ENCODE data around the gene PXDN.
A peak's percentile ranks its signal among the peaks of the same experiment; 100 is the strongest.
"Not testable (repeated sequence)": the region's sequence is repeated elsewhere in the genome, so short reads cannot be mapped to it uniquely, and the experiment has no call there.

Gene PXDN

DNA sequence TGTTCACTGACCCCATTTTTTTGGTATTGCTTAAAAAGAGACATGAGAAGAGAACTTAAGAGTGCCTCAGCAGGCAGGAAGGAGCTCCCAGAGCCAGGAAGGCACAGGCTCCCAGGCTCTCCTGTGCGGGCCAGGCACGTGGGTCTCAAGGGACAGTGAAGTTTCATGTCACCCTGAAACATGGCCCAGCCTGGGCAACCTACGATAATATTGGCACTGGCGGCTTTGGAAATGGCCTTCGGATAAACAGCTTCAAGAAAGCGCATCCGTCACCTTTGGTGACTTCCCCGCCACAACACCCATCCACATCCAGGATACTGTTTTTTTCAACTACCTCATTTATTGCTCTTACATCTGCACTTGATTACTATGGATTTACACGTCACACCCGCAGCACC is 30.5 kb downstream of the PXDN start:
- Histone ChIP-seq H3K27ac (peak overlapping the region in 8 of 21 experiments; percentile 8 to 84 (median 28)), H3K4me3 (no peak overlapping the region)

DNA sequence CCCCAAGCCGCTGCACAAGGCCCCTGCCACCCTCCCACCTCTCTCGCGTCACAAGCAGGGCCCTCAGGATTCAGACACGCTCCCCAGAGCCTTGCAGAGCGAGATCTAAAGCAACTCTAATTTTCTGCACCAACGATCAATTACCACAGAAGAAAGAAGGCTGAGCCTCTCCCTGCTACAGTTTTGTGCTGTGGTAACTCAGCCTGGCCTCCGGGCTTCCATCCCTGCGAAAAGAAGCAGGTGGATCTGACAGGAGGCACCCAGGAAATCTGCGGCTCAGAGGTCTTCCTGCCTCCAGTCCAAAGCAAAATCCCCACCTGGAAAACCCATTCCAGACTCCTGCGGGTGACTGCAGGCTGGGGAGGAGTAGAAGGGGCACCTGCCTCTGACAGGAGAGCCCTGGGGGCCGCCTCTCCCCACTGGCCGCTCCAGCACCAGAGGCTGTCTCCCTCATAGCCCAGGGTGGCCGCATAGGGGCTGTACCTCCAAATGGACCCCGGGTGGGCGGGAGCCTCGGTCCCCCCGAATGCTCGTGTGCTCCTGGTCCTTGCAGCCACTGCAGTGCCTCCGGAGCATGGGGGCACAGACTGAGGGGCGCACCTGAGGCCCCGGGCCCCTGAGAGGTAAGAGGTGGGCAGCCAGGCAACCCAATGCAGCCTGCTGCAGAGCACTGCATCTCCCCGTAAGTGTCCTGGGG is 31.0 kb downstream of the PXDN start:
- Histone ChIP-seq H3K27ac (peak overlapping the region in 6 of 21 experiments; percentile 8 to 60 (median 24)), H3K4me3 (no peak overlapping the region)

DNA sequence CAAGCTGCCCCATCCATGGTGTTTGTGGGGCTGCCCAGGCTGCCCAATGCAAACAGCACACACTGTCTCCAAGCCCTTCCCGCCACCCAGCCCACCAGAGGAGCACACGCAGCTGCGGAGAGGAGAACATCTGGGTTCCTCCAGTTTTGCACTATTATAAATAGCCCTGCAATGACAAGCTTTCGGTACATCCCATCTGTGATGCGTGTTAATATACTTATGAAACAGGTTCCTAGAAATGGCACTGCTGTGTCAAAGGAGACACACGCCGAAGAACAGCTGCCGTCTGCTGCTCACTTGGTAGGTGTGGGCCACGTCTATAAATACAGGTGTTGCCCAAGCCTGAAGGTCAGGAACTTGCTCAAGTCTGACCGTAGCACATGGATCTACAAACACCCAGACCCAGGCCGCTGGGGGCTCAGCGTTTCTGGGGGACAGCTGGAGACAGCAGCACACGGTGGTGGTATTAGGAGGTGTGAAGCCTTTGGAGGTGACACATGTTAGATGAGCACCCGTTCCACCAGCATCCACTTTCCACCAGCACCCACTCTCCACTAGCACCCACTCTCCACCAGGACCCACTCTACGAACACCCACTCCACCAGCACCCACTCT is 34.3 kb downstream of the PXDN start:
- H3K4me3 ChIP-seq, result no peak overlapping the region
- no peak overlapping the region for H3K27ac ChIP-seq

DNA sequence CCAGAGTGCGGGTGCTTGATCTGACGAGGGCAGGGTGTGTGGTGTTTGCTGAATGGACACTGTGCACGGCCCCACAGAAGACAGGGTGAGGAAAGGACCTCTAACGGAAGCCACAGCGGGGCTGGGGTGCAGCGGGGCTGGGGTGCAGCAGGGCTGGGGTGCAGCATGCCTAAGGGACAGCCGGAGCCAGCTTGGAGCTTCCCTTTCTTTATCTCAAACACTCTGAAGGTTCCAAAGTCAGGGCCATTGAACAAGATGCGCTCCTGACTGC is 35.0 kb downstream of the PXDN start:
- Histone ChIP-seq H3K27ac (peak overlapping the region in 3 of 21 experiments; percentile 10 to 83 (median 38)), H3K4me3 (no peak overlapping the region)

DNA sequence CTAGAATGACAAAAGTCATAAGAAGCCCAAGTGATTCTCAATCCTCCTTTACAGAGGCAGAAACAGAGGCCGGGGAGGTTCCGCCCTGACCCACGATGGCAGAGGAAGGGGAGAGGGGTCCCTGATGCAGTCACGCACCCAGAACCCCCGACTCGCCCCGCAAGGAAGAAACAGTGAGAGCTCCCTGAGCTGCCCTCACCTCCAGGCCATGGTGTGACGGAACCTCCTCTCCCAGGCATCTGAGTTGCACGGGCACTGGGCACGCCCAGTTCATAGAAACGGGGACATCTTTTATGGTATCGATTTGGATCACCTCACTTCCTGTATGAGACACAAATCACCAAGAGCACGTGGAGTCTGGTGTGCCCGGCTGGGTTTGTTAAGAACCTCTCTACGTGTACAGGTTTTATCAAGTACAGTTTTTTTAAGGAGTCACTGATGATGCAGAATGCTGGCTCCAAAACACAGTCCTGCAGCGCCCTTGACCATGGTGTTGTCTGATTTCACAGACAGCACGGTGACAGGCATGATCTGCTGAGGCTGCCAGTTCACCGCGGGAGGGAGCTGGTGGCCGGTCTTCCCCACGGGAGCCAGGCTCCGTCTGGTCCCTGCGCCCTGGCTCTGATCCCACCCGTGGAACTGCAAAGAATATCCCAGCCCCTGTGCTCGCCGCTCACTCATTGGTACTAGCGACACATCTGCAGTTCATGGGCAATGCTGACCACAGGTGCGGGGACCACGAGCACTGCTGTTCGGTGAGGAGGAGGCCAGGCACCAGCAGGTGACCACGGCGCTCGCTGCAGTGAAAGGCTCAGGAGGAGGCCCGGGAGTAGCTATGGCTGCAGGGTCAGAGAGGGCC is 35.6 kb downstream of the PXDN start:
- H3K4me3 ChIP-seq, result no peak overlapping the region
- peak overlapping the region in 18 of 21 experiments; percentile 19 to 87 (median 60) for H3K27ac ChIP-seq

DNA sequence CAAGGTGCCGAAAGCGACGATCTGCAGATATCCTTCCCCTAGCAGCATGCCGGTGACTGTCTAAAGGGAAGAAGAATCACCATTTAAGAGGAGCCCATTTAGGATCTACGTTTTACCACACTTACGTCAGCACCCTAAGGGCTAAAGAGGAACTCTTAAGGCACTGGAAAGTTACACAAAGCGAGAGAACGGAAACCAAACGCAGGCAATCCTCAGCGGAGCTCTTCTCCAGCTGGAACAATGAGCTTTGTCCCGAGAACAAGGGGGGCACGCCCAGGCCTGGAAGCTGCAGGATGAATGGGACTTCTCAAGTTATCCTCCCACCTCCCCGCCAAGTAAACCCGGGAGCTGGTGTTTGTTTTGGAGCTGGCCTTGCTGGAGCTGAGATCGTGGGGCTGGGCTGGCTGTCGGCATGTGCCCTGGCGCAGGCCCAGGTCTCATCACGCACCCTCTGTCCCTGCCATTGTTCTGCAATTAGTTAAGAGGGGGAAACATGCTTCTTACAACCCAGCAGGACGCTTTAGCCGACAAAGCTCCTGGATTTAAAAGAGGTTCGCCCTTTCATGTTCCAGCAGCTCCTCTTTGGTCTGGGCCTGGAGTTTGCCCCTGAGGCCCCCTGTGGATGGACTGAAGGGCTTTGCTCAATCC is 36.4 kb downstream of the PXDN start:
- Histone ChIP-seq H3K4me3 (no peak overlapping the region), H3K27ac (peak overlapping the region in 18 of 21 experiments; percentile 0 to 87 (median 60))

DNA sequence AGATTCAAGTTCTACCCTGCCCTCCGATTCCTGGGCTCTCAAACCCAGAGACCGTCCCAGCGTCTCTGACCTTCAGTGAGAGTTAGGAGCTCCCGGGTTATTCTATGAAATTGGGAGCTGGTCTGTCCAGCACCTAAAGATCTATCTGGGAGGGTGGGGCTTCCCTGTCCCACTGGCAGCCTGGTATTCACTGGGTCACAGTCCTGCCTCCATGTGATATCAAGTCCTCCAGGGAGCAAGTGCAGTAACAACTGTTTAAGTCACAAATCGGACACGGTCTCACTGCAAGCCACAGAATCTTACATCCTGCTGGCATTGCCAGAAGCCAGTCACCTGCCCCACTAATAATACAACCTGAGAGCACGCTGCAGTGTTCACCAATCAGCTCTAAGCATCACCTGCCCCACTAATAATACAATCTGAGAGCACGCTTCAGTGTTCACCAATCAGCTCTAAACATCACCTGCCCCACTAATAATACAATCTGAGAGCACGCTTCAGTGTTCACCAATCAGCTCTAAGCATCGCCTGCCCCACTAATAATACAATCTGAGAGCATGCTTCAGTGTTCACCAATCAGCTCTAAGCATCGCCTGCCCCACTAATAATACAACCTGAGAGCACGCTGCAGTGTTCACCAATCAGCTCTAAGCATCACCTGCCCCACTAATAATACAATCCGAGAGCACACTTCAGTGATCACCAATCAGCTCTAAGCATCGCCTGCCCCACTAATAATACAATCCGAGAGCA is 38.0 kb downstream of the PXDN start:
- H3K27ac ChIP-seq, H3K4me3 ChIP-seq: not testable (repeated sequence)

DNA sequence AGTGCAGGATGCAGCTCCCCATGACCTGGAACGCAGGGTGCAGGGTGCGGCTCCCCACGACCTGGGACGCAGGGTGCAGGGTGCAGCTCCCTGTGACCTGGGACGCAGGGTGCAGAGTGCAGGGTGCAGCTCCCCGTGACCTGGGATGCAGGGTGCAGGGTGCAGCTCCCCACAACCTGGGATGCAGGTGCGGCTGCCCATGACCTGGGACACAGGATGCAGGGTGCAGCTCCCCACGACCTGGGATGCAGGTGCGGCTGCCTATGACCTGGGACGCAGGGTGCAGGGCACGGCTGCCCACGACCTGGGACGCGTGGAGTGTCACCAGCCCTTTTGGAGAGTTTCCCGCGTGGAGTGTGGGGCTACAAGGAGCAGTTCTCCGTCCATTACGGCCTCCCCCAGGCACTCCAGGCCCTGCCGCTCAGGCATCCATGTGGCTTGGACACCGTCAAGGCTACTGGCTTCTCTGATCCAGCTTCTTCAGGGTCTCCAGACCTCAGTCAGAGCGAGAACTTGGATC is 38.7 kb downstream of the PXDN start:
- Histone ChIP-seq H3K4me3 (no peak overlapping the region), H3K27ac (no peak overlapping the region)

DNA sequence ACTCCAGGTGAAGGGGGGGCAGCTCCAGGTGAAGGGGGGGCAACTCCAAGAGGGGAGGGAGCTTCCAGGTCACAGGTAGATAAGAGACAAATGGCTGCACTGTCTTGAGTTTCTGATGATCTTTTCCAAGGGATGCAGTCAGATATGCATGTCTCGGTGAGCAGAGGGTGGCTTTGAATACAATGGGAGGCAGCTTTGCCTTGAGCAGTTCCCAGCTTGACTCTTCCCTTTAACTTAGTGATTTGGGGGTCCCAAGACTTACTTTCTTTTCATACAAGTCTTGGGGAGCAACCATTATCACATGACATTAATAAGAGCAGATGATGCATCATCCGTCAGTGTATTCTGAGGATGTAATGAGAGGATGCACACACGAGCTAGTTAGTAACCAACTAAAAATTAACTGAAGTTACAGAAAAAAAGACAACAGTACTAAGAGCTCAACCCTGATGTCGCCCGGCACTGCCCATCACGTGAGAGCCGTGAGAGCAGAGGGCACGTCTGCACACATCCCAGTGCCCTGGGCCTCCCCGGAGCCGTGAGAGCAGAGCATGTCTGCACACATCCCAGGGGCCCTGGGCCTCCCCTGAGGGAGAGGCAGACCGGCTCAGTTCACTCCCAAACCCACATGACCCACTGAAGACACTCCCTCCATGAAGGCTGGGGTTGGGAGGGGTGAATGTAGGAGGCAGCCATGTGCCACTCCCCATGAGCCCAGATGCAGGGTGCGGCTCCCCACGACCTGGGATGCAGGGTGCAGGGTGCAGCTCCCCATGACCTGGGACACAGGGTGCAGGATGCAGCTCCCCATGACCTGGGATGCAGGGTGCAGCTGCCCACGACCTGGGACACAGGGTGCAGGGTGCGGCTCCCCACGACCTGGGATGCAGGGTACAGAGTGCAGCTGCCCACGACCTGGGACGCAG is 39.4 kb downstream of the PXDN start:
- Histone ChIP-seq H3K4me3 (no peak overlapping the region), H3K27ac (no peak overlapping the region)

DNA sequence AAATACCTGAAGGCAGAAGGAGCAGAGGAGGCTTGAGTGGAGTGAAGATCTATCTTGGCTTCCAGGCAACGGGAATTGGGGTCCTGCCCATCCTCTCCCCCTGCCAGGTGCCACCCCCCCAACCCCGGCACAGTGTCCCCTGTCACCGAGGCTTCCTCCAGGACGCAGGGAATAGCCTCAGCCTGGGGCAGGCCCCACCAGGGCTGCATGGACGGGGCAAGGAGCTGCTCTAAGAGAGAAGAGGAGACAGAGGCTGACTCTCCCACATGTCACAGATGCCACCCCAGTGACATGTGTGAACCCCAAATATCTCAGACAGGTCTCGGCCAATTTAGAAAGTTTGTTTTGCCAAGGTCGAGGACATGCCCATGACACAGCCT is 42.1 kb downstream of the PXDN start:
- Histone ChIP-seq H3K4me3 (no peak overlapping the region), H3K27ac (no peak overlapping the region)

DNA sequence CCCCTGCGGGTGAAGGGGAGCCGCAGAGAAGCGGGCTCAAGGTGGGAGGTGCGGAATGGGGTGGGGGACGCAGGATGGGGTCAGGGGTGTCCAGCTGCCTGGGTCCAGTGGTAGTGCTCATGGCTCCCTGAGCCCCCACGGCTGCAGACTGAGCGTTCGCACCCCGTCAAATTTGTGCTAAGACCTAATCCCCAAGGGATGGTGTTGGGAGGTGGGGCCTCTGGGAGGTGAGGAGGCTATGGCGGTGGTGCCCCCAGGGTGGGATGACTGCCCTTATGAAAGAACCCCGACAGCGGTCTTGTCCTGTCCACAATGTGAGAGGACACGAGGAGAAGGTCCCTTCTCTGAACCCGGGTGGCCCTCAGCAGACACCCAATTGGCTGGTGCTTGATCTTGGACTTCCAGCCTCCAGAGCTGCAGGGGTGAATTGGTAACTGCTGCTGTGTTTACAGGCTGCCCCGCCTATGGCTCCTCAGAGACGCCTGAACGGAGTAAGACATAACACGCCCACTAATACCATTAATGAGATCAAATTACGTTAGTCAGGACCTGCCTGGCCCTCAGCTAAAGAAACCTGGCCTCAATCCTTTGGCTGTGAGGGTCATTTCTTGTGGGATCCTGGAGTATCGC is 42.6 kb downstream of the PXDN start:
- H3K27ac ChIP-seq, result no peak overlapping the region
- no peak overlapping the region for H3K4me3 ChIP-seq

DNA sequence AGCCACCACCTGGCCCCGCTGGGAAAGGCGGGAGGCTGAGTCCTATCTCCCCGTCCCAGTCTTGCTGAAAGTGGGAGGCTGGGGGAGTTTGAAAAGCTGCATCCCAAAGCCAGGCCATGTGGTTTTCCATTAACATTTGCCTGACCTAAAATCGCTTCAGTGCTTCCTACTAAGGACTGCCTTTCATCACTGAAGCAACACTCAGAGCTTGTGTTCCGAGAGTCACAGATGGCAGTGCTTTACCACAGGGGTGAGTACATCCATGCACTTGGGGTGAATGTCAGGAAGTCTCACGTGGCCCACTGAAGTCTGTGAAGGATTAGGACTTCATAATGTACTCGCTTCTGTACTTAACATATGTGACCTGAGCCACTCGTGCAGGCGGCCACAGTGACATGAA is 43.3 kb downstream of the PXDN start:
- no peak overlapping the region for H3K27ac ChIP-seq
- no peak overlapping the region for H3K4me3 ChIP-seq

DNA sequence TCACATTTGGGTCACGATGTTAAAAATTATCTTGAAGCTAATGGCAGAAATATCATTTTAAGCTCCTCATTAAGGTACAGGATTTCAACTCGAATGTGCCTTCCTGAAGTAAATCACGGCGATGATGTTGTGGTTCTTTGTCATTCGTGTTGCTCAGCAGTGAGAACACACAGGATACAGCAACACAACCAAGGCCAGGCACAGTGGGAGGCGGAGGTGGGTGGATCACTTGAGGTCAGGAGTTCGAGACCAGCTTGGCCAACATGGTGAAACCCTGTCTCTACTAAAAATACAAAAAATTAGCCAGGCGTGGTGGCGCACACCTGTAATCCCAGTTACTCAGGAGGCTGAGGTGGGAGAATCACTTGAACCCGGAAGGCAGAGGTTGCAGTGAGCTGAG is 43.9 kb downstream of the PXDN start:
- not testable (repeated sequence) for H3K27ac ChIP-seq, H3K4me3 ChIP-seq

DNA sequence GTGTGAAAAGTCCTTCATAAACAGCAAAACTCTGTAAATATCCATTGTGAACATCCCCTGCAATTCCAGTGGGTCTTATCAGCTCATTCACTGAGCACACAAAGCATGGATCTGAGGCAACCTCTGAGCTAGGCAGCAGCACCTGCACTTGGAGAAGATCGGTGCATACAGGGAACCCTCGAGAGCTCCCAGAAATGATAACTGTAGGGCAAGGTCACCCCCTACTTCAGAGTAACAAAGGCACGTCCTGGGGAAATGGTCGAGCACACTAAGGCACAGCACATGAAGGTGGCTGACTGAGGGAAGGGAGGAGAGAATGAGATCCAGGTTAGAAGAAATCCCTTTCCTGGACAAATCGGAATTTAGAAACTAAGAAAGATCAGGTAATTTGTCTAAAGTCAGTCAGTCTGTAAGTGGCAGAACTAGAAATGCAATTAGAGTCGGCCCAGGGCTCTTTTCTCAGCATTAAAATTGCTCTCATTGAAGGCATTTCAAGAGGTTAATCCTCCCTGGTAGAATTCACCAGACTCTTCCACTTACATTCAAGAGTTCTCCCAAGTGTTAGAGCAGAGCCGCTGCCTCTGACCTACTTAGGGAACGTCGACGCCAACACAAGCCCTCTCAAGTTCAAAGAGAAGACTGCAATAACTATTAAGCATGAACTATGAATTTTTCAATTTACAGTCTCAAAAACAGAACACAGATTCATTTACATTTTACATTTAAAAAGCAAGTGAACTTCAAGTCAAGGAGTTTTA is 45.9 kb downstream of the PXDN start:
- H3K27ac ChIP-seq, result no peak overlapping the region

DNA sequence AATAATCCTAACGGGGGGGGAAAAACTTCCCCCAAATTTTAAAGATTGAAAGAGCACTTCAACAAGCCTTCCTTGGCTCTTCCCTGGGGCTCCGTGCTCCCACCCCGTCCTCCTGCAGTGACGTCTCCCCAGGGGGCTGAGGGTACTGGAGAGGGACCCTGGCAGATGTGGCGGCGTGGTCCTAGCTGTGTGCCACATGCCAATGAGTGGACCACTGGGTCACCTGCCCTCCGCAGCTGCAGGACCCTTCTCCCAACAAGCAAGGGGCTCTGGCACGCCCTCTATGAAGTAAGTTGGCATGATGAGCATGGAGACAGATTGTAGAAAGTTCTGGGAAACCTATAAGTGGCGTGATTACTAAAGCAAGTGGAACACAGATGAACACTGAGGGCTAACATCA is 46.7 kb downstream of the PXDN start:
- no peak overlapping the region for H3K27ac ChIP-seq
- H3K4me3 ChIP-seq, result no peak overlapping the region

More for the DNA sequence above, 45.9 kb downstream of the PXDN start:
- H3K4me3 ChIP-seq, result no peak overlapping the region

DNA sequence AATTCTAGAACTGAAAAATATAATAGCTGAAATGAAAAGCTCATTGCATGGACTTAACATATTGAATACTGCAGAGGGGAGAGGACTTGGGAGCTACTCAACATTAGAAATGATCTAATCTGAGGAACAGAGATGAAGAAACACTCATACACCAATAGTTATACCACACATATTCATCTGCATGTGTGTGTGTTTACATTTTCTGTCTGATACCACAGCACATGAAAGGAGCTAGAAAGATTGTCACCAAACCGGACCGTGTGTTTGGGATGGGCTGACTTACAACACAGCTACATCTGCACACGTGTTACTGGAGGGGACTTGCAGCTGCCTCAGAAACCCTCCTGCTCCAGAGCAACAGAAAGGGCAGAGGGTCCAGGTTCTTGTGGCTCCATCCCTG is 47.8 kb downstream of the PXDN start:
- no peak overlapping the region for H3K27ac ChIP-seq
- no peak overlapping the region for H3K4me3 ChIP-seq

All from skin epidermis (tissue), 12 donors.